ENCODE measurements around the gene MFSD8. TPM values are rescaled to one million over a fixed set of nuclear protein-coding genes. Genes with fewer than 3 reads are reported as not detected.
"Not testable (repeated sequence)": the region's sequence is repeated elsewhere in the genome, so short reads cannot be mapped to it uniquely, and the experiment has no call there.

The MFSD8 gene
- total and polyA plus RNA-seq, 4 donors = 7.2 to 40.6 (median 17.9) TPM

GRCh38 chr4:127975121-127975770 is 10.3 kb upstream of the MFSD8 start:
- DNase-seq (no peak), ATAC-seq (ENCODE audit: insufficient read depth, low FRiP score) (no peak)
- no peak overlapping the region for H3K9ac ChIP-seq (ENCODE audit: insufficient read depth in 1 of 2, low read length in 2 of 2)
- H3K27ac ChIP-seq (ENCODE audit: low read depth in 1 of 2, low read length in 1 of 2) = no peak overlapping the region
- no peak for TF ChIP-seq CTCF (IDR thresholded peaks at IDR 0.05; ENCODE audit: control extremely low read depth, extremely low read depth)
- no peaks in the 10 kb centered on the region for H3K9me3 ChIP-seq (ENCODE audit: control insufficient read depth in 4 of 4, insufficient read depth in 3 of 4, low read length in 3 of 4)
- no peak overlapping the region for H3K4me3 ChIP-seq
- H3K27me3 ChIP-seq (ENCODE audit: control insufficient read depth in 3 of 3, insufficient read depth in 3 of 3, low read length in 2 of 3) = no peaks in the 10 kb centered on the region
- H3K36me3 ChIP-seq (ENCODE audit: control insufficient read depth in 4 of 4, insufficient read depth in 4 of 4, low read length in 4 of 4) = peaks cover 0 to 7% (median 4%) of the 10 kb centered on the region in 4 donors
- WGBS, 2 donors = 90 to 96% methylated on average over 2 of the region's 2 CpGs
- H3K4me1 ChIP-seq (ENCODE audit: control insufficient read depth in 5 of 5, insufficient read depth in 5 of 5, low read length in 5 of 5) = peaks cover 0 to 5% (median 0%) of the 10 kb centered on the region in 5 donors

- not testable (repeated sequence) for H3K9me3 ChIP-seq (ENCODE audit: control insufficient read depth in 4 of 4, insufficient read depth in 3 of 4, low read length in 3 of 4); H3K9ac ChIP-seq (ENCODE audit: insufficient read depth in 1 of 2, low read length in 2 of 2); H3K36me3 ChIP-seq (ENCODE audit: control insufficient read depth in 4 of 4, insufficient read depth in 4 of 4, low read length in 4 of 4); ATAC-seq (ENCODE audit: insufficient read depth, low FRiP score); H3K4me1 ChIP-seq (ENCODE audit: control insufficient read depth in 5 of 5, insufficient read depth in 5 of 5, low read length in 5 of 5); H3K27ac ChIP-seq (ENCODE audit: low read depth in 1 of 2, low read length in 1 of 2); H3K27me3 ChIP-seq (ENCODE audit: control insufficient read depth in 3 of 3, insufficient read depth in 3 of 3, low read length in 2 of 3); H3K4me3 ChIP-seq; DNase-seq
- 79 to 86% methylated on average over 4 of the region's 4 CpGs for WGBS, 2 donors
Observed at GRCh38 chr4:127970925-127971324, 6.0 kb upstream of the MFSD8 start.

GRCh38 chr4:127968586-127968985 is 3.6 kb upstream of the MFSD8 start:
- no peak overlapping the region for H3K27ac ChIP-seq (ENCODE audit: low read depth in 1 of 2, low read length in 1 of 2)
- no peak overlapping the region for H3K9ac ChIP-seq (ENCODE audit: insufficient read depth in 1 of 2, low read length in 2 of 2)
- no peak for TF ChIP-seq CTCF (IDR thresholded peaks at IDR 0.05; ENCODE audit: control extremely low read depth, extremely low read depth)
- H3K4me3 ChIP-seq = no peak overlapping the region
- ATAC-seq (ENCODE audit: insufficient read depth, low FRiP score) (no peak), DNase-seq (no peak)
- H3K9me3 ChIP-seq (ENCODE audit: control insufficient read depth in 4 of 4, insufficient read depth in 3 of 4, low read length in 3 of 4) = no peaks in the 10 kb centered on the region
- peaks cover 0 to 6% (median 5%) of the 10 kb centered on the region in 5 donors for H3K4me1 ChIP-seq (ENCODE audit: control insufficient read depth in 5 of 5, insufficient read depth in 5 of 5, low read length in 5 of 5)
- 70 to 83% methylated on average over 2 of the region's 2 CpGs for WGBS, 2 donors
- H3K27me3 ChIP-seq (ENCODE audit: control insufficient read depth in 3 of 3, insufficient read depth in 3 of 3, low read length in 2 of 3) = no peaks in the 10 kb centered on the region
- H3K36me3 ChIP-seq (ENCODE audit: control insufficient read depth in 4 of 4, insufficient read depth in 4 of 4, low read length in 4 of 4) = peaks cover 3 to 11% (median 3%) of the 10 kb centered on the region in 4 donors

GRCh38 chr4:127967141-127967775 is 2.3 kb upstream of the MFSD8 start:
- Histone ChIP-seq H3K27ac (ENCODE audit: low read depth in 1 of 2, low read length in 1 of 2) (no peak overlapping the region), H3K9ac (ENCODE audit: insufficient read depth in 1 of 2, low read length in 2 of 2) (no peak overlapping the region), H3K9me3 (ENCODE audit: control insufficient read depth in 4 of 4, insufficient read depth in 3 of 4, low read length in 3 of 4) (no peaks in the 10 kb centered on the region), H3K36me3 (ENCODE audit: control insufficient read depth in 4 of 4, insufficient read depth in 4 of 4, low read length in 4 of 4) (peaks cover 0 to 11% (median 1%) of the 10 kb centered on the region in 4 donors), H3K4me3 (no peak overlapping the region), H3K27me3 (ENCODE audit: control insufficient read depth in 3 of 3, insufficient read depth in 3 of 3, low read length in 2 of 3) (no peaks in the 10 kb centered on the region), H3K4me1 (ENCODE audit: control insufficient read depth in 5 of 5, insufficient read depth in 5 of 5, low read length in 5 of 5) (peaks cover 0 to 6% (median 5%) of the 10 kb centered on the region in 5 donors)
- 98 to 100% methylated on average over 1 of the region's 1 CpG for WGBS, 2 donors
- no peak for TF ChIP-seq CTCF (IDR thresholded peaks at IDR 0.05; ENCODE audit: control extremely low read depth, extremely low read depth)
- no peak for ATAC-seq (ENCODE audit: insufficient read depth, low FRiP score)
- DNase-seq = no peak
